HG03442 (cell line): Measurements from ENCODE around the gene VWF.

Experiments used
- ATAC-seq: cut with Tn5 transposase; IDR thresholded peaks from one replicate; pipeline ENCODE4 v1.9.1; 2021; ENCODE audit warnings: mild to moderate bottlenecking, moderate library complexity; ENCODE audit not compliant: unreplicated experiment

Gene VWF

DNA sequence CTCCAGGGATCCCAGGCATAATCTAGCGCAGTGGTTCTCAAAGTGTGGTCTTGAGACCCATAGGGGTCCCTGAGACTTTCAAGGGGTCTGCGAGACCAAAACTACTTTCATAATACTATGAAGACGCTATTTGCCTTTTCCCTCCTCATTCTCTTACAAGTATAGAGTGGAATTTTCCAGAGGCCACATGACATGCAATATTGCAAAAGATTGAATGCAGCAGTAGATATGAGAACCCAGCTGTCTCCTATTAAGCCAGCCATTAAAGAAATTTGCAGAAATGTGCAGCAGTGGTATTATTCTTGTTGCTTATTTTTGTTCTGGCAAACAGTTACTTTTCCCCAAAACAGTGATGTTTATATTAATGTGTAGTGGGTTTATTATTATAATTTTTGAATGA, 62.8 kb downstream of the VWF start:
- ATAC-seq: no peak

GRCh38 chr12:6059860-6060565, 64.5 kb downstream of the VWF start:
- no peak for ATAC-seq

- ATAC-seq: no peak
These were observed 65.2 kb downstream of the VWF start for GRCh38 chr12:6059221-6059620.

DNA sequence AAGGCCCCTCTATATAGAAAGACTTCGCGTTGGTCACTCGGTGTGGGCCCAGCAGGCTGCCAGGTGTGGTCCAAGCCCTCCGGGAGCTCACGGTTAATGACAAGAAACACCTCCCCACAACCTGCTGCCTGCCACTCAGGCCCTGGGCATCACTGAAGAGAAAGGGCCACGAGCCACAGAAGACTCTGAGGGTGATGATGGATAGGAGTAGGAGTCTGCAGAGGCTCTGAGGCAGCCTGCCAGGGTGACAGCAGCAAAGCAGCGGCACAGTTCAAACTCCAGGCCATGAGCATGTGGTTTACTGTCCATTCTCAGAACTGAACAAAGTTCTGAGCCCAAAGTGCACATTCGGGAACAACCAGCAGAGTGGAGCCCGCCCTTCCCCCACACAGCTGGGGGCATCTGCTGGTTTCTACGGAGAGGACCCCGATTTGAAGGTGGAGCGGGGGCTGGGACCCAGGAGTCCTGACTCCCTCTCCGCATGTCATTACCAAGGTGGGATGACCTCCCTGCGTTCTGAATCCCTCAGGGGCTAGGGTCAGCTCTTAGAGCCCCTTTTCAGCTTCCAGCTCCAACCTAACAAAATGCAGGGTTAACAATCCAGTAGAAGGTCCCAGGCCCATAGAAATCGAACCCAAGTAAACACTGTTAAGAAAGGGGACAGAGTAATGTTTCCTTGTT, 65.8 kb downstream of the VWF start:
- ATAC-seq: no peak

GRCh38 chr12:6057700-6058099, 66.8 kb downstream of the VWF start:
- no peak for ATAC-seq

DNA sequence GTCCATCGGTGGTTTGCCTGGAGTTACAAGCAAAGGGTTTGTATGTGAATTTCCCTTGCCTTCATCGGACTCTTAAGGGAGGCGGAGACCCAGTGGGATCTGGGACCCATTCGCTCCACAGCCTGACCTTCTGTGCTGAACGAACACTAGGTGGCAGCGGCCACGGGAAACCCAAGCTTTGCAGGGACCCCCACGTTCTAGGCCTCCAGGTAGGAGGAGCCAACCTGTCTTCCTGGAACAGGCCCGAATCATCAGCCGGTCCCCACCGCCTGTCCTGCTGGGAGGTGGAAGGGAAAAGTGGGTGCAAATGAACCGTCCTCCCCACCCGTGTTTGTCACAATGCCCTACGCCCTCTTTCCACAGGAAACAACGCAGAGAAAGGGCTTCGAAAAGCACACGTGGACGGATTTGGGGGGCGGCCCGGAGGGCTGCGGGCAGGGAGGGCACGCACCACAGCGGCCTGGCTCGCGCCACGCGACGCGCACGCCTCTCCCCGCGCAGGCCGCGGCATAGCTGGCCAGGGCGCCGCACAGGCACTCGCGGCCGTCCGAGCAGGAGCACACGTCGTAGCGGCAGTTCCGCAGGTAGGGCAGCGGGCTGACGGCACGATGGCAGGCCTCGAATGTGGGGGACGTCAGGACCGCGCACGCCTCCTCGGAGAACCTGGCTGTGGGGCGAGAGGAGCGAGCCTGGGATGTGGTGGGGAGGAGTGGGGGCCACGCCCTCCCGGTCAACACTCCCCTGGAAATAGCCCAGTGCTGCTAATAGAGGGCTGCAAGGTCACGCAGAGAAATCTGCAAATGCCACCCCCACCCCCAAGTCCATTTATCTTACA, 67.8 kb downstream of the VWF start:
- no peak for ATAC-seq

- ATAC-seq: no peak
These were observed 70.9 kb downstream of the VWF start for GRCh38 chr12:6053541-6053940.

DNA sequence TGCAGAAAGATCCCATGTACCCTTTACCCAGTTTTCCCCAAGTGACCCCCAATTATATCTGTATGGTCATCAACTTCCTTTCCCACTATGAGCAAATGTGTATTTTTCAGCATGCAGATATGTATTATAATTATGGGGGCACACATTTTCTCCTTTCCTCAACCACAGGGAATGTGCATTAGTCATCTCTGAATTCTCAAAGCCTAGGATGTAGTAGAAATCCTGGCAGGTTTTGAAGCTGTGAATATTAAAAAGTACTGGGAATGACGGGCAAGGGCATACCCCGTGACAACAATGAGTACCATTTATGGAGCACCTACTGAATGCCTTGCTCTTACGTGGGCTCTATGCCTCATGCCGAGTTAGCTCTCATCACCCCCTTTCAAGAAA, 71.5 kb downstream of the VWF start:
- no peak for ATAC-seq

- ATAC-seq: no peak
These were observed 72.1 kb downstream of the VWF start for GRCh38 chr12:6052206-6052939.

GRCh38 chr12:6049992-6050391, 74.5 kb downstream of the VWF start:
- no peak for ATAC-seq

GRCh38 chr12:6049587-6049986, 74.9 kb downstream of the VWF start:
- ATAC-seq: no peak

- no peak for ATAC-seq
These were observed 76.9 kb downstream of the VWF start for GRCh38 chr12:6047249-6048237.

- no peak for ATAC-seq
These were observed 77.8 kb downstream of the VWF start for GRCh38 chr12:6046511-6047180.

DNA sequence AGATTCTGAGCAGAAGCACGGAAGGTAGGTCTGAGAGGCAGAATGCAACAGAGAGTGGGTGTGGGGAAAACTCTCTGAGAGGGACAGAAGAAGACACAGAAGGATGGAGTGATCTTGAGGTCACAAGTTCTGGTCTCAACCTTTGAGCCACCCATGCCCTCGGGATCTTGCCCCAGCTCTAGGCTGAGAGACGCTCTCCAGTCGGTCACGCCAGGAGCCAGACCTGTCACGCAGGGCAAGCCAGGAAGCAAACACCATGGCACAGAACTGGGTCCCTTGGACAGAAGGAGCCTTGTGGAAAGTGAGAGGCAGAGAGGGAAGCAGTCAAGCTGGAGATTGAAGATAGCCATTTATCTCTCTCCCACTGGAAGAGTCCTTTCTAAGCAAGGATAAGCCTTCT, 79.0 kb downstream of the VWF start:
- no peak for ATAC-seq

GRCh38 chr12:6044082-6044481, 80.4 kb downstream of the VWF start:
- ATAC-seq: no peak

DNA sequence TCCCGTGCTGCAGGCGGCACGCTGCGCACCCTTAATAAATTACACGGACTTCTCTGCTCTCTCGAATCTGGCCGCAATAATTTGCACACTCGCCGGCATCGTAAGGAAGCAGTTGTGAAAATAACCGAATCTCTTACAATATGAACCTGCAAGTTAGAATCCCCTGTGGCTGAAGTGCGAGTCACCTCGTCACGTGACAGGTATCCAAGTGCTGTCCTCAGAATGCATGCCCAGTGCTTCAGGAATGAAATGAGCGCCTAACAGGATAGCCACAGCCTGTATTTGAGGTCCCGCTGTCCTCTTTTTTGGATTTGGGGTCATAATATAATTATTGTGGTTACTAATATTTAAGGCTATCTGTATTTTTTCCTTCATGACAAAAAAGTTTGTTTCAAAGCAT, 82.0 kb downstream of the VWF start:
- no peak for ATAC-seq

DNA sequence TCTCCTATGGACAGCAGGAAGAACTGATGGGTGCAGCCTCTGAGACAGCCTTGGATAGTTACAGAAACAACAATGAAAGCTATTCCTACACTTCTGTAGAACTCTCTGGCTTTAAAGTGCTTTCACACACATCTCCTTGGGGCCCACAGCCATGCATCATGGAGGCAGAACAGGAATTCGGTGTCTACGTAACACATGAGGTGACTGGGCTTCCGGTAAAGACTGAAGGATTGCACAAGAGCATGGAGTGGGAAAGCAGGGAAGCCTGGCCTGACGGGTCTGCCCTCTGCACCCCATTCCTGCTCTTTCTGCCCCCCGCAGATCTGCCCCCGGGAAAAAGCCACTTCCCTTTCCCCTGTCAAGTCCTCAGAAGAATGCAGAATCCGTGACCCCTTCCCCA, 82.6 kb downstream of the VWF start:
- no peak for ATAC-seq

DNA sequence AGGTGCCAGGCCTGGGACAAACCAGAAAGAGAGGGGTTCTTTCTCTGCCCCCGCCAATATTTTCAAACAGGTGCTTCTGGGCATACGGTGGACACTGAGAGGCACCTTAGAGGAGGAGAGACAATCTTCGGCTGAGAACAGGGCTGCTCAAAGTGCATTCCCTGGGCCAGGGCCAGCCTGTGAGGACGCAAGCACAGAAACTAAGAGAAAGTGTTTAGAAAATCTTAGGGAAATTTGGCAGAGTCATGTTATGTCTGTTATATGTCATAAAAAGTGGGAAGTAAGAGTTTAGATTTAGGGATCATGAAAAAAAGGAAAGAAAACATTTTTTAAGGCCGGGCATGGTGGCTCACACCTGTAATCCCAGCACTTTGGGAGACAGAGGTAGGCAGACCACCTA, 83.7 kb downstream of the VWF start:
- ATAC-seq: no peak

GRCh38 chr12:6039894-6040601, 84.4 kb downstream of the VWF start:
- ATAC-seq: no peak
